Measurements from ENCODE around the gene SPDYE18.
"Not testable (repeated sequence)": the region's sequence is repeated elsewhere in the genome, so short reads cannot be mapped to it uniquely, and the experiment has no call there.

The SPDYE18 gene, protein sequence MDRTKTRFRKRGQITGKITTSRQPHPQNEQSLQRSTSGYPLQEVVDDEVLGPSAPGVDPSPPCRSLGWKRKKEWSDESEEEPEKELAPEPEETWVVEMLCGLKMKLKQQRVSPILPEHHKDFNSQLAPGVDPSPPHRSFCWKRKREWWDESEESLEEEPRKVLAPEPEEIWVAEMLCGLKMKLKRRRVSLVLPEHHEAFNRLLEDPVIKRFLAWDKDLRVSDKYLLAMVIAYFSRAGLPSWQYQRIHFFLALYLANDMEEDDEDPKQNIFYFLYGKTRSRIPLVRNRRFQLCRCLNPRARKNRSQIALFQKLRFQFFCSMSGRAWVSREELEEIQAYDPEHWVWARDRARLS

DNA sequence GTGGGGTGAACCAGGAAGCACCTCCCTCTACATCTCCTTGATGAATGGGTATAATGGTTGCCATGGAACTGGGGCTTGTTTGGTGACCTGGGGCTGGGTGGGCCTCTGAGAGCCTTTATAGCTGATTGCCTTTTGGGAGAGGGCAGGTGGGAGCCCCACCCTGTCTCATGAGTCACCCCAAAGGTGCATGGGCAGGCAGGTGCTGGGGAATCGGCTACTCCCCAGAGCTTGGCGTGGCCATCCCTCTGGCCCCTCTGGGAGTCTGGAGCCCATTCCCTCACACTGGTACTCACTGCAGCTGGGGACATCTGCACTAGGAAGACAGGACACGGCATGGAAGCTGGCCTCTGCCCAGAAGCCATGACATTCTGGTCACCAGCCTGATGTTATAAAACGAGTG lies at the start of gene SPDYE18:
Gene SPDYE18, minus strand, starts transcription at position 2 of the 400 bp plus-strand sequence. CDS start 2,046 bp downstream, outside the sequence.
- DNase-seq, result not testable (repeated sequence)

DNA sequence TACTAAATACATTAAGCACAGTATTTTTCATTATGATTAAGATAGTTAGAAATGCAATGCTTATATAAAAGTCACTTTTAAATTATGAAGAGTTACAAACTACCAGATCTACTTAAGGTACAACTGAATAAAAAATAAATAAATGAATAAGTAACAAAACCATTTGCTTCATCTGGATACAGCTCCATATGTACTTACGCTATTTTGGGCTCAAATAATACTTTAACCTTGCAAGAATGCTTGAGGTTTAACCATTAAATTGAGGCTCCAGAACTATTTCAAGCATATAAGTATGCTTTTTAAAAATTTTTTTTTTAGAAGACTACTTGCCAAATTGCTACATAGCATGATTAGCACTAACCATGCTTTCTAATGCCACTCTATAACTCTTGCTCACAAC lies 46.0 kb upstream of the SPDYE18 start:
- DNase-seq, result not testable (repeated sequence)

GRCh38 chr7:77107659-77108058 lies 45.3 kb upstream of the SPDYE18 start:
- not testable (repeated sequence) for DNase-seq

- not testable (repeated sequence) for DNase-seq
Observed at GRCh38 chr7:77105904-77106303, 43.5 kb upstream of the SPDYE18 start.

GRCh38 chr7:77102671-77103070 lies 40.3 kb upstream of the SPDYE18 start:
- DNase-seq, result not testable (repeated sequence)

GRCh38 chr7:77101187-77101586 lies 38.8 kb upstream of the SPDYE18 start:
- not testable (repeated sequence) for DNase-seq

DNA sequence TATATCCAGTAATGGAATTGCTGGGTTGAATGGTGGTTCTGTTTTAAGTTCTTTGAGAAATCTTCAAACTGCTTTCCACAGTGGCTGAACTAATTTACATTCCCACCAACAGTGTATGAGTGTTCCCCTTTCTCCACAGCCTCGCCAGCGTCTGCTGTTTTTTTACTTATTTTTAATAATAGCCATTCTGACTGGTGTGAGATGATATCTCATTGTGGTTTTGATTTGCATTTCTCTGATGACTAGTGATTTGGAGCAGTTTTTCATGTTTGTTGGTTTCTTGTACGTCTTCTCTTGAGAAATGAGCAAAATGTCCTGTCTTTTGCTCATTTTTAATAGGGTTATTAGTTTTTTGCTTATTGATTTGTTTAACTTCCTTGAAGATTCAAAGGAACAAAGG lies 38.1 kb upstream of the SPDYE18 start:
- not testable (repeated sequence) for DNase-seq

DNA sequence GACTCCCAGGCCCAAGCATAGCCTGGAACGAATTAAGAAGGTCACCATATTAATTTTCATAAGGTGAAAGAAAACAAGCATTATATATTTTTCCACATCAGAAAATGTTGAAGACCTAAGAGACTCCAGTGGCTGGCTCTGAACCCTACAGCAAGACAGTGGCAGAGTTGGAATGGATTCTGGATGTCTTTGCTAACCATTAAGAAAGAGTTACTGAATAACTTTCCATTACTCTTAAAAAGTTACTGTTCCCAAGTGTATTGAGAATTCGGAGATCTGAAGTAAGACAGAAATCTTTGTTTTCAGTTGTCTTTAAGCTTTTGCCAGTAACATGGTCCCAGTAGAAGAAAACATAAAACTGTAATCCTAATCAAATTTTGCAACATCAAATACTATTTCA lies 29.9 kb upstream of the SPDYE18 start:
- DNase-seq, result not testable (repeated sequence)

DNA sequence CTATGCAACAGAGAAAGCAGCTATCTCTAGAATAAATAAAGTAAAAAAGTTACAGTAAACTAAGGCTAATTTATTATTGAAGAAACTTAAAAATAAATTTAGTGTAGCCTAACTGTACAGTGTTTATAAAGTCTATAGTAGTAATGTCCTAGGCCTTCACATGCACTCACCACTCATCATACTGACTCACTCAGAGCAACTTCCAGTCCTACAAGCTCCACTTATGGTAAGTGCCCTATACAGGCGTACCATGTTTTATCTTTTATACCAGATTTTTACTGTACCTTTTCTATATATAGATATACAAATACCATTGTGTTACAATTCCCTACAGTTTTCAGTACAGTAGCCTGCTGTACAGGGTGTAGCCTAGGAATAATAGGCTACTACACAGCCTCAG lies 19.8 kb upstream of the SPDYE18 start:
- not testable (repeated sequence) for DNase-seq

DNA sequence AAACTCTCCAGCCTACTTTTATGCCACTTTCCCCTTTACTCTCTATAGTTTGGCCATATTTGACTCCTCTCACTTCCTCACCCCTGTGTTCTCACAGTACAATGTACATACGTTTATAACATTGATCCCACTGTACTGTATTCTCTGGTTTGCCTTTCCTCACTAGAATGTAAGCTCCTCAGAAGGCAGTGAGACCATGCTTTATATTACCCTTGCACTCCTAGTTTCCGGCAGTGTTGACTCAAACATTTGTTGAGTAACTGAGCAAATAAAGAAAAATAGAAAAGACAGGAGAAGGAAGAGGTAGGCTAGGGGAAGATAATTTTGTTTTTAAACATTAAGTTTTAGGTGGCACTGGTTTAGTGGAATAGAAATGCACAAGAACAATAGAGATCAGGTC lies 17.9 kb upstream of the SPDYE18 start:
- DNase-seq, result not testable (repeated sequence)

DNA sequence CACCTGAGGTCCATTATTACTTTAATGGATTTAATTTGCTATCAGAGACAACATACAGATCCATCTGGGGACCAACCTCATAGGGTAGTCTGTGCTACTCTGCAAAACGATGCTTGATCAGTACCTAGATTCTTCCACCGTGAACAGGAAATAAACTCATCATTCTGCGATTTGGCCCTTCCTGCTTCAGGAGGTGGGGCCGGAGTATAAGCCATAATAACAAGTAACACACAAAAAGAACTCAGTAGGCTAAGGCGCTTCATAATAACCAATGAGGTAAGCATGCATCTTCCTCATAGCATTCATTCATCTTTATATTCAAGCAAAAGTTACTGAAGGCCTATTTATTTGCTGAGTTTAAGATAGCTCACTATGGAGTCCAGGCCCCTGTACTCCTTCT lies 17.3 kb upstream of the SPDYE18 start:
- DNase-seq, result not testable (repeated sequence)

- not testable (repeated sequence) for DNase-seq
Observed at GRCh38 chr7:77079112-77079511, 16.8 kb upstream of the SPDYE18 start.

DNA sequence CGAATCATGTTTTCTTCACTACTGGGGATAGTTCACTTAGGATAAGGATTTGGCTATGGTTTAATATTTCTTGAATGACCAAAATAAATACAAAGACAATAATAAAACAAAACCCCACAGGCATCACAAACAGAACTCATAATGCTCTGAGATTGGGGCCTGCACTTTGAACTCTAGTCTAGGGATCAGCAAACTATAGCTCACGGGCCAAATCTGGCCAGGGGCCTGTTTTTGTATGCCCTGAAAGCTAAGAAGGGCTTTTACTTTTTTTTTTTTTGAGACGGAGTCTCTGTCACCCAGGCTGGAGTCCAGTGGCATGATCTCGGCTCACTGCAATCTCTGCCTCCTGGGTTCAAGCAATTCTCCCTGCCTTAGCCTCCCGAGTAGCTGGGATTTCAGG lies 14.7 kb upstream of the SPDYE18 start:
- DNase-seq, result not testable (repeated sequence)

GRCh38 chr7:77074786-77075396 lies 12.5 kb upstream of the SPDYE18 start:
- not testable (repeated sequence) for DNase-seq

DNA sequence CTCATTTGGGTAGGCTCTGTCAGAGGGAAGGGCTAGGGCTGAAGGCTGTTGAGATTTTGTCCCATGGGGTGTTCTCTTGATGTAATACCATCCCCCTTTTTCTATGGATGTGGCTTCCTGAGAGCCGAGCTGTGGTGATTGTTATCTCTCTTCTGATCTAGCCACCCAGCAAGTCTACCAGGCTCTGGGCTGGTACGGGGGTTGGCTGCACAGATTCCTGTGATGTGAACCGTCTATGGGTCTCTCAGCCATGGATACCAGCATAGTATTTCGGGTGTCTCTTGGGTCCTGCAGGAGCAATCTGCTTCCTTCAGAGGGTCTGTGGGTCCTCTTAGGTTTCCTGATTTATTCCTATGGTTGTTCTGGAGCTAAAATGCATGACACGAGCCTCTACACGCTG lies 8.8 kb upstream of the SPDYE18 start:
- not testable (repeated sequence) for DNase-seq

DNA sequence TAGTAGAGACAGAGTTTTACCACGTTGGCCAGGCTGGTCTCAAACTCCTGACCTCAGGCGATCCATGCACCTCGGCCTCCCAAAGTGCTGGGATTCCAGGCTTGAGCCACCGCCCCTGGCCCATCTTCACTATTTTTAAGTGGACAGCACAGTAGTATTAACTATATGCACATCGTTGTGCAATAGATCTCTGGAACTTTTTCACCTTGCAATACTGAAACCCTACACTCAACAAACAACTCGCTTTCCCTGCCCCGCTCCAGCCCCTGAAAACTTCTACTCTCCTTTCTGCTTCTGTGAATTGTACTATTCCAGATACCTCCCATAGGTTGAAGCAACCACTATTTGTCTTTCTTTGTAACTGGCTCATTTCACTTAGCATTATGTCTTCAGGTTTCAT lies 3.5 kb upstream of the SPDYE18 start:
- not testable (repeated sequence) for DNase-seq

GRCh38 chr7:77063732-77064131 lies 1.4 kb upstream of the SPDYE18 start:
- not testable (repeated sequence) for DNase-seq

GRCh38 chr7:77032261-77032660 lies 30.1 kb downstream of the SPDYE18 start, which contains the start of gene SPDYE17:
TSS of gene SPDYE17 (minus strand) at chr7:77032361. CDS start at chr7:77030570, 1,791 bp downstream.
- DNase-seq, result not testable (repeated sequence)

- DNase-seq, result not testable (repeated sequence)
Observed at GRCh38 chr7:77026349-77026748, 36.0 kb downstream of the SPDYE18 start.

- peak; percentile 1 for DNase-seq
Observed at GRCh38 chr7:77010074-77010680, 52.2 kb downstream of the SPDYE18 start.

DNA sequence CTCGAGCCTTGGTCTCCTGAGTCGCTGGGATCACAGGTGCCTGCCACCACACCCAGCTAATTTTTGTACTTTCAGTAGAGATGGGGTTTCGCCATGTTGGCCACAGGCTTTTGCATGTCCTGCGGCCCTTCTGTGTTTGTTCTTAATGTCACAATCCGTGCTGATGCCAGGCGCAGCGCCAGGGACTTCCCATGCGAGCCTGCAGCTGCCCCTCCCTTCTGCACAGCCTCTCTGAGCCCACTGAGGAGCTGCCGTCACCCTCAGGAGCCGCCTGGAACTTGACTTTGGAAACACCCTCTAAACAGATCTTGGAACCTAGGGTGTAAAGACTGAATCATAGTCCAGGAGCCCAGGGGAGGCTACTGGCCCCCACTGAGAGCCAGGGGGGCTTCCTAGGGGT lies 54.4 kb downstream of the SPDYE18 start:
- DNase-seq, result not testable (repeated sequence)

- DNase-seq, result not testable (repeated sequence)
Observed at GRCh38 chr7:77006127-77007110, 55.9 kb downstream of the SPDYE18 start.
